Measurements from ENCODE around the gene ART5.
"Not testable (repeated sequence)": the region's sequence is repeated elsewhere in the genome, so short reads cannot be mapped to it uniquely, and the experiment has no call there.

The ART5 gene

DNA sequence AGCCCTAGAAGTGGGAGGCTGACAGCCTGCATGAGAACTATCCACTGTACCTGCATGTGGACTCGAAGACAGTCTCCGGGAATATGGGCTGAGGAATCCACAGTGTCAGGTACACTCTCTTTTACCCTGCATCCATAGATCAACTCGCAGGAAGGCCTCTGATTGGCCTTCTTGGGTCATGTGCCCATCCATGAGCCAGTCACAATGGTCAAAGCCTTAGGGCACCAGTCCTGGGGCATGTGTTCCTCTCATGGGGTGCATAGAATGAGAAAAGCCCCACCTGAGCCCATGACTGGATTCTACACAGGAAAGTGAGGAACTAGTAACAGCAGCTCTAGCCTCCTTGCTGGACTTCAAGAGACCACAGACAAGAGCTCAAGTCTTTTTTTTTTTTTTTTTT, 13.8 kb upstream of the ART5 start:
- no peak for DNase-seq

DNA sequence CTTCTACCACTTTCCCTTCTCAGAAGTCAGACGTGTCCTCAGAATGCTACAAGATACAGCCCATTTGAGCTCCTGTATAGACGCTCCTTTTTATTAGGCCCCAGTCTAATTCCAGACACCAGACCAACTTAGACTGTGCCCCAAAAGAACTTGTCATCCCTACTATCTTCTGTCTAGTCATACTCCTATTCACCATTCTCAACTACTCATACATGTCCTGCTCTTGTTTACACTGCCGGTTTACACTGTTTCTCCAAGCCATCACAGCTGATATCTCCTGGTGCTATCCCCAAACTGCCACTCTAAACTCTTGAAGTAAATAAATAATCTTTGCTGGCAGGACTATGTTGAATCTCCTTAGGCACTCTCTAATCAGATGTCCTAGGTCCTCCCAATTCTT, 10.7 kb upstream of the ART5 start:
- not testable (repeated sequence) for DNase-seq

GRCh38 chr11:3649374-3649773, 7.6 kb upstream of the ART5 start:
- DNase-seq, result not testable (repeated sequence)

- not testable (repeated sequence) for DNase-seq
Measured at GRCh38 chr11:3648843-3649242, 7.1 kb upstream of the ART5 start.

DNA sequence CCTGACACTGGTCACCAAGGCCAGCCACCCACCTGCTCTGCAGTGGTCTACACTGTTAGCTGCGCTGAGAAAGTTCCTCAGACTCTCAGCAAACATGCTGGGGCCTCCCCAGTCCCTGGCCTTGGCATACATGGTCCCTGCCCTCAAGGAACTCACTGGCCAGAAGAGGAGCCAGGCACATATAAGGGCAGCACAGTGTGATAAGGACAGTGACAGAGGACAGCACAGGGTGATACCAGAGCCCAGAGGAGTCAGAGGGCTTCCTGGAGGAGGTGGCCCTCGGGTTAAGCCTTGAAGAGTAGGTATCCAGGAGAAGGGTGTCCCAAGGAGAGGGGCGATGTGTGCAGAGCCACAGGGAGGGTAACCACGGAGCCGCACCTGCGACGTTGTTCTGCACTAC, 3.8 kb upstream of the ART5 start:
- no peak for DNase-seq

GRCh38 chr11:3644817-3645235, 3.0 kb upstream of the ART5 start, which contains the start of gene ART1:
ART1 (plus strand) TSS chr11:3645128; CDS start chr11:3659214, 14,086 bp downstream.
- peak; percentile 37 for DNase-seq

DNA sequence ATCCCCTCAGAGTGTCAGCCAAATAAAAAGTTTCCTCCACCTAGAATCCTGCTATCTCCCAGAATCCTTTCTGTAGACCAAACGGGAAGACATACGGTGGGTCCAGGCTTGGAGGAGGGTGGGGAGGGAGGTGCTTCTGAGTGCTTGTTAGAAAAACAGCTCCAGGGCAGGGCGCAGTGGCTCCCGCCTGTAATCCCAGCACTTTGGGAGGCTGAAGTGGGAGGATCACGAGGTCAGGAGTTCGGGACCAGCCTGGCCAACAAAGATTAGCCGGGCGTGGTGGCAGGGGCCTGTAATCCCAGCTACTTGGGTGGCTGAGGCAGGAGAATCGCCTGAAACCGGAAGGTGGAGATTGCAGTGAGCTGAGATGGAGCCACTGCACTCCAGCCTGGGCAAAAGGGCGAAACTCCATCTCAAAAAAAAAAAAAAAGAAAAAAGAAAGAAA, 1.3 kb upstream of the ART5 start:
- DNase-seq, result not testable (repeated sequence)

- peak; percentile 54 for DNase-seq
Measured at GRCh38 chr11:3642071-3642951, 519 bp upstream of the ART5 start.

GRCh38 chr11:3641191-3641590, 601 bp downstream of the ART5 start:
- DNase-seq, result no peak

- DNase-seq, result no peak
Measured at GRCh38 chr11:3639841-3640240, 2.0 kb downstream of the ART5 start.

GRCh38 chr11:3638513-3638912, 3.3 kb downstream of the ART5 start:
- DNase-seq, result no peak

GRCh38 chr11:3637201-3637600, 4.6 kb downstream of the ART5 start:
- no peak for DNase-seq

GRCh38 chr11:3635641-3636375, 6.0 kb downstream of the ART5 start:
- no peak for DNase-seq

DNA sequence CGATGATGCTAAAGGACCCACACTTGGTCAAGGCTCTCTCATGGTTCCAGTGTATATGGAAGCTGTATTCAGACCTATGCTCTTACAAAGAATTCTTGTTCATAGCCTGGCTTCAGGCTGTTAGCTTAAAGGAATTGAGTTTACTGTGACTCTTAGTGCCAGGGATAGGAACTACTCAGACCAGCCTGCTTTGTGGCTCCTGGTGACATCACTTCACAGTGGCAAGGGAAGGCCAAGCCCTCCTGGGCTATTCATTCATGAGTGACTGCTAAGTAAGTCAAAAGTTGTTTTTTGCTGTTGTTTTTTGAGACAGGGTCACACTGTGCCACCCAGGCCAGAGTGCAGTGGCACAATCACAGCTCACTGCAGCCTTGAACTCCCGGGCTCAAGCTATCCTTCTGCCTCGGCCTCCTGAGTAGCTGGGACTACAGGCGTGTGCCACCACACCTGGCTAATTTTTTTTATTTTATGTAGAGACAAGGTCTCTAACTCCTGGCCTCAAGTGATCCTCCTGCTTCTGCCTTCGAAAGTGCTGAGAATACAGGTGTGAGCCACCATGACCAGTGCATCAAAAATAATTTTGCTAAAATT, 9.6 kb downstream of the ART5 start:
- DNase-seq, result no peak

DNA sequence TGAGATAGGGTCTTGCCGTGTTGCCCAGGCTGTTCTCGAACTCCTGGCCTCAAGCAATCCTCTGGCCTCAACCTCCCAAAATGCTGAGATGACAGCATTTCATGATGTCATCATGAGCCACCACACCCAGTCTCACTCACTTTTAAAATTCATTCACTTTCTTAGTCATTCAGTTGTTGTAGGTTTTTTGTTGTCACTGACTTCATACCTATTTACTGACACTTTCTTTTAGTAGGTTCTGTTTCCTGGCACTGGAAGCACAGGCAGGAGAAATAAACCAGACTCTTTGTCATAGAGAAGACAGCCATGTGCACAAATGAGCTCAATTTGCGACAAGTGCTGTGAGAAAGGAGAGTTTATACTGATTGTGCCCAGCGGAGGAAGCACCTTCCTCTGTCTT, 10.5 kb downstream of the ART5 start:
- no peak for DNase-seq

DNA sequence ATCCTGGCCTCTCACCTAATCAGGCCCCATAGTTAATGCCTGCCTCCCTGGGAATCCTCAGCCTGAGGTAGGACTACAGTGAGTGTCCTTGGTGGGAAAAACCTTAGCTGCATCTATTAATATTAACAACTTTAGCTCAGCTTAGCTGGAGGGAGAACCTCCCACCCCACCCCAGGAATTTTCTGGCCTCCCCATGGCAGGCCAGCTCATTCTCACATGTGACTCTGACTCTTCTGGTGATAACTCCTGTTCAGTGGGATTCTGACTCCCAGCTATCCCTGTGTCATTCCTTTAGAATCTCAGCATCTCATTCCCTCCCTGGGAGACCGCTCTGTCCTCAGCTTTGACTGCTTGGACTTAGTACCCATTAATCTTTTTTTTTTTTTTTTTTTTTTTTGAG, 14.5 kb downstream of the ART5 start:
- DNase-seq, result no peak

GRCh38 chr11:3626250-3626960, 15.4 kb downstream of the ART5 start:
- DNase-seq, result peak; percentile 71

DNA sequence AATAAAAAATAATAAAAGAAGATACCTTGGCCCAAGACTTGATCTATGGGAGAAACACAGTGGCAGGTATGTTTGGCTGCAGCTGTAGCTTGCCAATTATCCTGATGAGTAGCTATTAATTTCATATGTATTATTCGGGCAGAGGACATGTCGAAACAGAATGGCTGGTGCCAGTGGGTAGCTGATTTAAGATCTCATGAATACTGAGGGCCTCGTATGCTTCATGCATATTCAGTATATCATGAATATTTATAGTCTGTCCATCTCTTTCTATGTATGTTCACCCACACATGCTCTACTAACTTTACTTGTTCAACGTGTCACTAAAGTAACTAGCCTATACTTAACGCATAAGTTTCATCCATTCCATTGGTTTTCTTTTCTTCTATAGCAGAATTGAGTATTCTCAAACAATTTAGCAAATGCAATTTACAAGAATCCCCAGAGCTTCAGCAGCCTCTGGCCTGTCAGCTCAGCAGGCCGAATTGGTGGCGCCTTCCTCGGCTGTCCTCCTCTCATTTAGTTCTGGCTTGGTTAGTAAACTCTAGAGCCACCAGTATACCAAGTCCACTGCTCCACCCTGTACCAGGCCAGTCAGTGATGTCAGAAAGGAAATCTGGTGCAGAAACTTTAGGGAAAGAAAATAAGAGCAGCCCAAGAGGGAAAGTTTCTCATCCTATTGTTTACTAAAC, 17.9 kb downstream of the ART5 start:
- DNase-seq, result no peak

GRCh38 chr11:3623121-3623520, 18.7 kb downstream of the ART5 start:
- peak; percentile 81 for DNase-seq

DNA sequence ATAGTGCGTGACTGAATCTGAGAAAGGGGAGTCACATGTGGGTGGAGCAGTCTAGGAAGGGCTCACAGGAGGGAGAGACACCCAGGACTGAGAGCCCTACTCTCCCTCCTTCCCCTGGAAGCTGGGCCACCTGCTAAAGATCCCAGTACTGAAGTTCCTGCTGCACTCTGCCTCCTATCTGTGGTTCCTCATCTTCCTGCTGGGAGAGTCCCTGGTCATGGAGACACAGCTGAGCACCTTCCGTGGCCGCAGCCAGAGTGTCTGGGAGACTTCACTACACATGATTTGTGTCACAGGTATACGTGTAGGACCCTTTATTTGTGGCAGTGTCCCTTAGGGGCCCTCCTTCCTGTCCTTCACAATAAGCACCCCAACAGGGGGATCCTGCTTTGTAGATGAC, 19.3 kb downstream of the ART5 start:
- DNase-seq, result no peak

DNA sequence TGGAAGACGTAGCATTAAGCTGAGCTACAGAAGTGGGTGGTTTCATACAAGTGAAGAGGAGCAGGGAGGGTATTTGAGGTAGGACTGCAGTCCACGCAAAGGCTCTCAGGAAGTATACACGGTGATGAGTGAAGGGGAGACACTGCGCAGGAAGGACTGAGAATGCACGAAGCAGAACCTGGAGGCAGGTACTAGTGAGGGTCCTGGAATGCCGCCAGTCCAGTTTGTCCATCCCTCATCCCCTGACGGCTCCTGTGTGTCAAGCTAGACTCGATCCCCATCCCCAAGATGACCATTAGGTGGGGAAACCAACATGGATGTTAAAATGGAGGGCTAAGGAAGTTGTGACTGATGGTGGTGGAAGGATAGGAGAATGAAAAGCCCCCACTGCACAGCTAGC, 23.8 kb downstream of the ART5 start:
- DNase-seq, result no peak

DNA sequence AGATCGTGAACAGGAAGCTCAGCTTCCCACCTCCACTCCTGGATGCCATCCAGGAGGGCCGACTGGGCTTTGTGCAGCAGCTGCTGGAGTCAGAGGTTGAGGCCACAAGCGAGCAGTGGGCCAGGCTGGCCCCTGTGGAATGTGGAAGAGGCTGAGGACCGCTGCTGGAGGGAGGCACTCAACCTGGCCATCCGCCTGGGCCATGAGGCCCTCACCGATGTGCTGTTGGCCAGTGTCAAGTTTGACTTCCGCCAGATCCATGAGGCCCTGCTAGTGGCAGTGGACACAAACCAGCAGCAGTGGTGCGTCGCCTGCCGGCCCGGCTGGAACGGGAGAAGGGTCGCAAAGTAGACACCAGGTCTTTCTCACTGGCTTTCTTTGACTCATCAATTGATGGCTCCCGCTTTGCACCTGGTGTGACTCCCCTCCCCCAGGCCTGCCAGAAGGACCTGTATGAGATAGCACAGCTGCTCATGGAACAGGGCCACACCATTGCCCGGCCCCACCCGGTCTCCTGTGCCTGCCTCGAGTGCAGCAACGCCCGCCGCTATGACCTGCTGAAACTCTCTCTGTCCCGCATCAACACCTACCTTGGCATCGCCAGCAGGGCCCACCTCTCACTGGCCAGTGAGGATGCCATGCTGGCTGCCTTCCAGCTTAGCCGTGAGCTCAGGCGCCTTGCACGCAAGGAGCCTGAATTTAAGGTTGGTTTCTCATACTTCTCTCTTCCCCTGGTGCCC, 24.9 kb downstream of the ART5 start:
- DNase-seq, result no peak
